ENCODE data around the gene SMYD3.

Gene SMYD3

GRCh38 chr1:246302251-246302625 lies 204.8 kb downstream of the SMYD3 start:
- Histone ChIP-seq H3K9me3 (ENCODE audit: control insufficient read depth in 1 of 2, low read length in 2 of 2) (no peaks in the 10 kb centered on the region), H3K27ac (ENCODE audit: low read length) (no peak overlapping the region), H3K27me3 (ENCODE audit: low read depth, low read length) (no peaks in the 10 kb centered on the region), H3K4me1 (ENCODE audit: control insufficient read depth in 1 of 2, insufficient read depth in 2 of 2, low read length in 2 of 2) (no peaks in the 10 kb centered on the region), H3K4me3 (ENCODE audit: low read depth in 1 of 2, low read length in 2 of 2) (no peak overlapping the region), H3K36me3 (ENCODE audit: control insufficient read depth in 1 of 2, insufficient read depth in 2 of 2, low read length in 2 of 2) (no peaks in the 10 kb centered on the region)

- Histone ChIP-seq H3K27ac (ENCODE audit: low read length) (no peak overlapping the region), H3K27me3 (ENCODE audit: low read depth, low read length) (no peaks in the 10 kb centered on the region), H3K9me3 (ENCODE audit: control insufficient read depth in 1 of 2, low read length in 2 of 2) (no peaks in the 10 kb centered on the region), H3K4me3 (ENCODE audit: low read depth in 1 of 2, low read length in 2 of 2) (no peak overlapping the region), H3K4me1 (ENCODE audit: control insufficient read depth in 1 of 2, insufficient read depth in 2 of 2, low read length in 2 of 2) (no peaks in the 10 kb centered on the region), H3K36me3 (ENCODE audit: control insufficient read depth in 1 of 2, insufficient read depth in 2 of 2, low read length in 2 of 2) (no peaks in the 10 kb centered on the region)
Measured at GRCh38 chr1:246301553-246302250, 205.4 kb downstream of the SMYD3 start.

DNA sequence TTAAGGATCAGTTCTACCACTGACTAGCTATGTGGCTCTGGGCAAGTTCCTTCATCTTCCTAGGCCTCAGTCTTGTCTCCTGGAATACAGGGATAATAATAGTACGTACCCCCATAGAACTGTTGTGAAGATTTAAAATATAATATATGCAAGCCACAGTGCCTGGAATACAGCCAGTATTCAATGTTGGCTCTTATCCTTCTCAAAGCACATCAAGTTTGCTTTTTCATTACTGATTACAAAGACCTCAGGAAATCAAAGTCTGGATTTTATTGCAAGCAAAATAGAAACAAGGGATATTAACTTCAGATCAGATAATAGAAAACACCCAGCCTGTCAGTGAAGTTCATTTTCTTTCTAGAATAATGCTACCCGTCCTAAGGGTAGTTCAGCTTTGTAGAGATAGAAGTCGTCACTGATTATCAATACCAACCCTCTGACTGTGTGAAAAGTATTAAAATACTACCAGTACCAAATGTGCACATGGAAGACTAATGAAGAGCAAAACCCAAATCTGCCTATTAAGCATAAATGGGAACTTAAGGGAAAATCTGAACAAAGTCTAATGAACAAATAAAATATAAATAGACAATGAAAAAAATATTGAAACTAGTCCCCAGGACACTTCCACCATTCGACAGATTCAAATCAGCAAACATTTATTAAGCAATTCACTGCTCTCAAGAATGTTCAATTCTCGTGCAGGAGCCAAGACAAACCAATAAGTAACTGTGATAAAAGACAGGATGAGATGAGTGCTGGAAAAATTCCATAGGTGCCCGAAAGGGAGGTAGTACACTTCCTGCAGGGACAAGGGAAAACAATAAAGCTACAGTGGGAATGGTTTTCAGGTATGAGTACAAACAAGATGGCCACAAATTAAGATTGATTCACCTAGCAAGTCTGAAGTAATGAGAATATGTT lies 206.2 kb downstream of the SMYD3 start:
- no peaks in the 10 kb centered on the region for H3K9me3 ChIP-seq (ENCODE audit: control insufficient read depth in 1 of 2, low read length in 2 of 2)
- no peaks in the 10 kb centered on the region for H3K4me1 ChIP-seq (ENCODE audit: control insufficient read depth in 1 of 2, insufficient read depth in 2 of 2, low read length in 2 of 2)
- no peaks in the 10 kb centered on the region for H3K27me3 ChIP-seq (ENCODE audit: low read depth, low read length)
- H3K36me3 ChIP-seq (ENCODE audit: control insufficient read depth in 1 of 2, insufficient read depth in 2 of 2, low read length in 2 of 2), result no peaks in the 10 kb centered on the region
- H3K27ac ChIP-seq (ENCODE audit: low read length), result no peak overlapping the region
- H3K4me3 ChIP-seq (ENCODE audit: low read depth in 1 of 2, low read length in 2 of 2), result no peak overlapping the region

DNA sequence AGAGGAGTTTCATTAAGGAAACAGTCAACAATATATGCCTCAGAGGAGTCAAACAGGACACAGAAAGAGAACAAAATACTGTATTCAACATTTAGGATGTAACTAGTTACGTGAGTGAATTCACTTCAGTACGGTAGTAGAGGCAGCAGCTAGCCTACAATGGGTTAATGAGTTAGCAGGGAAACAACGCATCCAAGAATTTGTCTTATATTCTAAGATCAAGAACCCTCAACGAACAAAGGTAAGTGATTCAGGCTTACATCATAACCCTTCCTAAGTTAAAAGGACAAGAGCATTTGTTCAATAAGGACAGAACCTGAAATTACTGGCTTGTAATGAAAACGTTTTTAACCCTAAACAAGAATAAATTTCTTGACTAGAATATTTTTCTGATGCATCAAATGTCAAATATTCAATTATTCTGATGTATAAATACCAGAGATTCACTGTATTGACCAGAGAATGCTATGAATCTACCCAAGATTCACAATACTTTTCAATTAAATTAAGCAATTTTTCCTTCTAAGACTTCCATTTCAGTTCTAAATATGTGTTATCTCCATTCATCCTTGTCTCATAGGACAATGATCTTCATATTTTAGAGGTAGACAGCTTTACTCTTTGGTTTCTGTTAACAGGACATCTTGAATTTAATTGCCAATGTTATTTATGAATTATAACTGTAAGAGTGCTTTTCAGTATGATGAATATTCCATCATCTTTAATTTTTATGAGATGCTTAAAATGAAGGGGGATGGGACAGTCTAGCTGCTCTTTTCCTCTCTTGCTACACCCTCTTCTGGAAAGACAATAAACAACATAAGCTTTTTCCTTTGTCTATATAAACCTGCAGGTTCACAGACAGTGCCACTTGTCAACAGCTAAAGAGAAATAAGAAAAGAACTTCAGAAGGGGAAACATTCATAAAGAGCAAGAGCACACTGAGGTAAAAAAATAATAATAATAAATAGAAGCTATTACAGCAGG lies 209.5 kb downstream of the SMYD3 start:
- Histone ChIP-seq H3K27ac (ENCODE audit: low read length) (no peak overlapping the region), H3K4me1 (ENCODE audit: control insufficient read depth in 1 of 2, insufficient read depth in 2 of 2, low read length in 2 of 2) (no peaks in the 10 kb centered on the region), H3K4me3 (ENCODE audit: low read depth in 1 of 2, low read length in 2 of 2) (no peak overlapping the region), H3K36me3 (ENCODE audit: control insufficient read depth in 1 of 2, insufficient read depth in 2 of 2, low read length in 2 of 2) (no peaks in the 10 kb centered on the region), H3K27me3 (ENCODE audit: low read depth, low read length) (no peaks in the 10 kb centered on the region), H3K9me3 (ENCODE audit: control insufficient read depth in 1 of 2, low read length in 2 of 2) (no peaks in the 10 kb centered on the region)

- Histone ChIP-seq H3K9me3 (ENCODE audit: control insufficient read depth in 1 of 2, low read length in 2 of 2) (no peaks in the 10 kb centered on the region), H3K27ac (ENCODE audit: low read length) (no peak overlapping the region), H3K4me1 (ENCODE audit: control insufficient read depth in 1 of 2, insufficient read depth in 2 of 2, low read length in 2 of 2) (no peaks in the 10 kb centered on the region), H3K4me3 (ENCODE audit: low read depth in 1 of 2, low read length in 2 of 2) (no peak overlapping the region), H3K36me3 (ENCODE audit: control insufficient read depth in 1 of 2, insufficient read depth in 2 of 2, low read length in 2 of 2) (no peaks in the 10 kb centered on the region), H3K27me3 (ENCODE audit: low read depth, low read length) (no peaks in the 10 kb centered on the region)
Measured at GRCh38 chr1:246295968-246296367, 211.1 kb downstream of the SMYD3 start.

- no peaks in the 10 kb centered on the region for H3K9me3 ChIP-seq (ENCODE audit: control insufficient read depth in 1 of 2, low read length in 2 of 2)
- H3K27ac ChIP-seq (ENCODE audit: low read length), result no peak overlapping the region
- no peaks in the 10 kb centered on the region for H3K27me3 ChIP-seq (ENCODE audit: low read depth, low read length)
- no peaks in the 10 kb centered on the region for H3K36me3 ChIP-seq (ENCODE audit: control insufficient read depth in 1 of 2, insufficient read depth in 2 of 2, low read length in 2 of 2)
- no peak overlapping the region for H3K4me3 ChIP-seq (ENCODE audit: low read depth in 1 of 2, low read length in 2 of 2)
- no peaks in the 10 kb centered on the region for H3K4me1 ChIP-seq (ENCODE audit: control insufficient read depth in 1 of 2, insufficient read depth in 2 of 2, low read length in 2 of 2)
Measured at GRCh38 chr1:246295340-246295739, 211.7 kb downstream of the SMYD3 start.

- H3K27me3 ChIP-seq (ENCODE audit: low read depth, low read length), result no peaks in the 10 kb centered on the region
- H3K9me3 ChIP-seq (ENCODE audit: control insufficient read depth in 1 of 2, low read length in 2 of 2), result no peaks in the 10 kb centered on the region
- no peak overlapping the region for H3K4me3 ChIP-seq (ENCODE audit: low read depth in 1 of 2, low read length in 2 of 2)
- no peaks in the 10 kb centered on the region for H3K36me3 ChIP-seq (ENCODE audit: control insufficient read depth in 1 of 2, insufficient read depth in 2 of 2, low read length in 2 of 2)
- no peaks in the 10 kb centered on the region for H3K4me1 ChIP-seq (ENCODE audit: control insufficient read depth in 1 of 2, insufficient read depth in 2 of 2, low read length in 2 of 2)
- H3K27ac ChIP-seq (ENCODE audit: low read length), result no peak overlapping the region
Measured at GRCh38 chr1:246294263-246294662, 212.8 kb downstream of the SMYD3 start.

GRCh38 chr1:246293366-246294121 lies 213.5 kb downstream of the SMYD3 start:
- Histone ChIP-seq H3K4me1 (ENCODE audit: control insufficient read depth in 1 of 2, insufficient read depth in 2 of 2, low read length in 2 of 2) (no peaks in the 10 kb centered on the region), H3K27me3 (ENCODE audit: low read depth, low read length) (no peaks in the 10 kb centered on the region), H3K27ac (ENCODE audit: low read length) (no peak overlapping the region), H3K4me3 (ENCODE audit: low read depth in 1 of 2, low read length in 2 of 2) (no peak overlapping the region), H3K36me3 (ENCODE audit: control insufficient read depth in 1 of 2, insufficient read depth in 2 of 2, low read length in 2 of 2) (no peaks in the 10 kb centered on the region), H3K9me3 (ENCODE audit: control insufficient read depth in 1 of 2, low read length in 2 of 2) (no peaks in the 10 kb centered on the region)

DNA sequence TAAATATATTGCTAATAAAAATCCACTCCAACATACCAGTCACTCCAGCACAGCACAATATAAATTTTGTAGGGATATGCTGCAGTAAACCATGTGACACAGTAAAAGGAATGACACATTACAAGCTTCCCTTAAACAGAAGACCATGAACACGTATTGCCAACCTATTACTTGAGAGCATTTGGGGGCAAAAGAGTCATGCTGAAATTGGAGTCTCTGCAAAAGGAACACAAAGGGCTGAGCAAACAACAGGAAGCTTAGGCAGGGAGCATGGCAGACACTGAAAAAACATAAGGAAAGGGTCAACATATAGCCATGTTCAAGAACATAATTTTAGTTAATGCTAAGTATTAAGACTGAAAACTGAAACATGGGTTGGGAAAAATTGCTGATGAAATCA lies 214.5 kb downstream of the SMYD3 start:
- H3K9me3 ChIP-seq (ENCODE audit: control insufficient read depth in 1 of 2, low read length in 2 of 2), result no peaks in the 10 kb centered on the region
- H3K27me3 ChIP-seq (ENCODE audit: low read depth, low read length), result no peaks in the 10 kb centered on the region
- no peaks in the 10 kb centered on the region for H3K36me3 ChIP-seq (ENCODE audit: control insufficient read depth in 1 of 2, insufficient read depth in 2 of 2, low read length in 2 of 2)
- H3K27ac ChIP-seq (ENCODE audit: low read length), result no peak overlapping the region
- no peaks in the 10 kb centered on the region for H3K4me1 ChIP-seq (ENCODE audit: control insufficient read depth in 1 of 2, insufficient read depth in 2 of 2, low read length in 2 of 2)
- no peak overlapping the region for H3K4me3 ChIP-seq (ENCODE audit: low read depth in 1 of 2, low read length in 2 of 2)

DNA sequence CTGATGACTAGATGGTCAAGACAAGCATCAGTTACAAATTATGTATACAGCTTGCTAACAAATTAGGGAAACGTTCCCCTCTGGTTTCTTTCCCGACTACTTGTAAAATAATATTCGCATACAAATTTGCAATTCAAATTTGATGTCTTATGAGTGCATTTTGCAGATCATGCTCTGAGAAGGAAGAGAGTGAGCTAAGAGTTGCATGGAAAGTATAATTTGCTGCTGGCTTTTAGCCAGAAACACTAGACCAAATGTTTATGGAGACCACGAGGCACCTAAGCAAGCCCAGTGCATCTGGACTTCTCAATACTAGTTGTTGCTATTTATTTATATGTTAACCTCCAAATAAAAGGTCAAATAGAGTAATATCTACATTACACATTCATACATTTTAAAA lies 216.0 kb downstream of the SMYD3 start:
- H3K4me3 ChIP-seq (ENCODE audit: low read depth in 1 of 2, low read length in 2 of 2), result no peak overlapping the region
- H3K27ac ChIP-seq (ENCODE audit: low read length), result no peak overlapping the region
- no peaks in the 10 kb centered on the region for H3K9me3 ChIP-seq (ENCODE audit: control insufficient read depth in 1 of 2, low read length in 2 of 2)
- H3K27me3 ChIP-seq (ENCODE audit: low read depth, low read length), result no peaks in the 10 kb centered on the region
- H3K4me1 ChIP-seq (ENCODE audit: control insufficient read depth in 1 of 2, insufficient read depth in 2 of 2, low read length in 2 of 2), result no peaks in the 10 kb centered on the region
- no peaks in the 10 kb centered on the region for H3K36me3 ChIP-seq (ENCODE audit: control insufficient read depth in 1 of 2, insufficient read depth in 2 of 2, low read length in 2 of 2)

Measured in muscle layer of duodenum (tissue), 2 donors.